AG09309 (cell line): ENCODE measurements around the gene ABHD4.
"Not testable (repeated sequence)": the region's sequence is repeated elsewhere in the genome, so short reads cannot be mapped to it uniquely, and the experiment has no call there.

Experiments
- DNase-seq: peaks from one replicate; pipeline ENCODE4 v3.0.0-alpha.2; 2010; ENCODE audit warnings: low read depth
- H3K4me3 ChIP-seq: 2 replicates; pipeline ENCODE4 v1.5.1; 2011; ENCODE audit warnings: mild to moderate bottlenecking, low read depth, low read length, moderate library complexity; ENCODE audit not compliant: control insufficient read depth
- TF ChIP-seq, protein P1 (sequence below): IDR thresholded peaks from 2 replicates; pipeline ENCODE4 v1.5.1; 2011; ENCODE audit warnings: mild to moderate bottlenecking, low read depth, low read length, inconsistent platforms; ENCODE audit not compliant: insufficient read depth, control insufficient read depth; ENCODE audit errors: missing control alignments

The ABHD4 gene

DNA sequence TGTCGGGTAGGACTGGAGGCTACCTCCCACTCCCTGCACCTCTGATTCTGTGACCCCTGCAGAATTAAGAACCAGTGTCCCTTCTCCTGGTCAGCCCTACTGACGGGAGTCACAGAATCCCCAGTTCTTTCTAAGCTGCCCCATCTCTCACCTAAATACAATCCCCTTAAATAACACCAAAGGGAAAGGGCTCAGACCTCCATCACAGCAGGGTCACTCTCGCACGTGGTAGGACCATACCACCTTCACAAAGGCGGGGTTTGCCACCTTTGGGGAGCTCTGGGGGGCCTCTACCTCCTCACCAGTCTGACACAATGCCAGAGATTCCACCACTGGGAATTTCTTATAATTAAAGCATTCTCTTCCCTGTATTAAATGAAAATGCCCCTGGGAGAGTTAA lies 44.7 kb upstream of the ABHD4 start:
- no peak overlapping the region for H3K4me3 ChIP-seq
- TF ChIP-seq, protein P1, sequence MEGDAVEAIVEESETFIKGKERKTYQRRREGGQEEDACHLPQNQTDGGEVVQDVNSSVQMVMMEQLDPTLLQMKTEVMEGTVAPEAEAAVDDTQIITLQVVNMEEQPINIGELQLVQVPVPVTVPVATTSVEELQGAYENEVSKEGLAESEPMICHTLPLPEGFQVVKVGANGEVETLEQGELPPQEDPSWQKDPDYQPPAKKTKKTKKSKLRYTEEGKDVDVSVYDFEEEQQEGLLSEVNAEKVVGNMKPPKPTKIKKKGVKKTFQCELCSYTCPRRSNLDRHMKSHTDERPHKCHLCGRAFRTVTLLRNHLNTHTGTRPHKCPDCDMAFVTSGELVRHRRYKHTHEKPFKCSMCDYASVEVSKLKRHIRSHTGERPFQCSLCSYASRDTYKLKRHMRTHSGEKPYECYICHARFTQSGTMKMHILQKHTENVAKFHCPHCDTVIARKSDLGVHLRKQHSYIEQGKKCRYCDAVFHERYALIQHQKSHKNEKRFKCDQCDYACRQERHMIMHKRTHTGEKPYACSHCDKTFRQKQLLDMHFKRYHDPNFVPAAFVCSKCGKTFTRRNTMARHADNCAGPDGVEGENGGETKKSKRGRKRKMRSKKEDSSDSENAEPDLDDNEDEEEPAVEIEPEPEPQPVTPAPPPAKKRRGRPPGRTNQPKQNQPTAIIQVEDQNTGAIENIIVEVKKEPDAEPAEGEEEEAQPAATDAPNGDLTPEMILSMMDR, result no peak
- DNase-seq, result no peak

DNA sequence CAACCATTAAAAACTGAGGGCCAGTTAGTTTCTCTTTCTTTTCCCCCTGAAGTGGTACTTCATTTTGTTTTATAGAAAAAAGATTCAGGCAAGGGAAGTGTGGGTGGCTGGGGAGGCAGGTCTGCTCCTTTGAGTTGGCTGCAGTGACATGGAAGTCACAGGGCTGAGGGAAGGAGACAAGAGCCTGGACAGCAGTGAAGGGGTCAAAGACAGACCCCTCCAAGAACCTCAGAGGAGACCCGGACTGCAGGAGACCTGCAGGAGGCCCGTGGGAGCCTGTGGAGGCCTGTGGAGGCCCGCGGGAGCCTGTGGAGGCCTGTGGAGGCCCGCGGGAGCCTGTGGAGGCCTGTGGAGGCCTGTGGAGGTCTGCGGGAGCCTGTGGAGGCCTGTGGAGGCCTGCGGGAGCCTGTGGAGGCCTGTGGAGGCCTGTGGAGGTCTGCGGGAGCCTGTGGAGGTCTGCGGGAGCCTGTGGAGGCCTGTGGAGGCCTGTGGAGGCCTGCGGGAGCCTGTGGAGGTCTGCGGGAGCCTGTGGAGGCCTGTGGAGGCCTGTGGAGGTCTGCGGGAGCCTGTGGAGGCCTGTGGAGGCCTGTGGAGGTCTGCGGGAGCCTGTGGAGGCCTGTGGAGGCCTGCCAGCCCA lies 44.1 kb upstream of the ABHD4 start:
- H3K4me3 ChIP-seq, DNase-seq: not testable (repeated sequence)

DNA sequence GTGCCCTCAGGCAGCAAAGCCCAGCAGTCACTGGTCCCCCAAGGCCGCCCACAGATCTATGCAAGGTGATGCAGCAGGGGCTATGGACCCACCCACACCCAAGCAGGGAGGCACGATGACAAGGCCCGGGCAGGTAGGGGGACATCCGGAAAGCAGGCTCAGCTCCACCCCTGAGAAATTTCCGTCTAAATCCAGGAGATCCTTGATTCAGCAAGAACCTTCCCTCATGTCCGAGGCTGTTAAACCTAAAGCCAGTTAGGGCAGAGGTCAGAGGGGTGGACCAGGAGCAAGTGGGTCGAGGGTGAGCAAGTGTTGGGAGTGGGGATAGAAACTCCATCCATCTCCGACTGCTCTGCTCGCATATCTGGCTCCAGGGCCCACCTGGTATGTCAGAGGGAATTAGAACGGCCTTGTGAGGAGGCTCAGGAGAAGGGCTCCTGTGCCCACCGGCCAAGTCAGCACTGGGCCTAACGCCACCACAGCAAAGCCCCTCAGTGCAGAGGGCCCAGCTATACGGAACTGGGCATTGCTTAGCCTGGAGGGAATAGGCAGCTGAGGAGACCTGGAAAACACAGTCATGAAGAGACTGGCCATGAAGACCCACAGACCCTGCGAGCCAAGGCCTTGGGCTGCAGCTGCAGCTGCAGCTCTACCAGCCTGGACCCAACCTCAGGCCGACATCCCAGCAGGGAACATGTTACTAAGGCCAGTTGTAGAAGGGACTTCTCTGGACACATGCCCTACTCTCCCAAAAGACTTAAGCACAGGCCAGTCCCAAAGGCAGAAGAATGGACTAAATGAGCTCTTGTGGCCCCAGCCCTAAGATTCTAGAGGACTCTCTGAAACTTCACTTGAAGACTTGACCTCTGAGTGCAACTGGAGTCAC lies 43.4 kb upstream of the ABHD4 start:
- no peak for DNase-seq
- TF ChIP-seq, protein P1, result no peak
- H3K4me3 ChIP-seq, result no peak overlapping the region

DNA sequence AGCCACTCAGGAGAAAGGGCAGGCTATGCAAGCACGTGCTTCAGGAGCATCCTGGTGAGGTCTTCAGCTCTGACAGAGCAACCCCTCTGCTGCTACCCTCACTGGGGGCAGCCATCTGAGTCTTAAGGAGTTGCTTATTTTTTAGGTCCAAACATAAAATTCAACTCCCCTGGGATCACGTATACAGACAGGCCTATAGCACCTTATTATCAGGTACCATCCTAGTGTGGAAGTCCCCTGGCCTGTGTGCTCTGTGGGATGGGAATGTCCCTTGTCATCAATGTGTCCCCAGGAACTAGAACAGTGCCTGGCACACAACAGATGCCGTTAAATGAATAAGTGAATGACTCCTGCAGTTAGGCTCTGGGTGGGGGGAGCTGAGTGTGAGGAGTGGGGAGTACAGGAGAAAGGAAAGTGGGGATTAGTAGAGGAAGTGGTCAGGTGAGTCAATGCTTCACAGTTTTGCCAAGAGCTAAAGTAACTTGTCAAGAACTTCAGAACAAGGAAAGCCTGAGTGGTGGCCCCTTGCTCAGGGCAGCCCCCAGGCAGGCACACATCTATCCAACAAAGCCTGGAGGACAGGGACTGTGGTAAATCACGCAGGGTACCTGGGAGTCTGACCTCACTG lies 42.6 kb upstream of the ABHD4 start:
- DNase-seq, result no peak
- TF ChIP-seq, protein P1, result no peak
- H3K4me3 ChIP-seq, result no peak overlapping the region

DNA sequence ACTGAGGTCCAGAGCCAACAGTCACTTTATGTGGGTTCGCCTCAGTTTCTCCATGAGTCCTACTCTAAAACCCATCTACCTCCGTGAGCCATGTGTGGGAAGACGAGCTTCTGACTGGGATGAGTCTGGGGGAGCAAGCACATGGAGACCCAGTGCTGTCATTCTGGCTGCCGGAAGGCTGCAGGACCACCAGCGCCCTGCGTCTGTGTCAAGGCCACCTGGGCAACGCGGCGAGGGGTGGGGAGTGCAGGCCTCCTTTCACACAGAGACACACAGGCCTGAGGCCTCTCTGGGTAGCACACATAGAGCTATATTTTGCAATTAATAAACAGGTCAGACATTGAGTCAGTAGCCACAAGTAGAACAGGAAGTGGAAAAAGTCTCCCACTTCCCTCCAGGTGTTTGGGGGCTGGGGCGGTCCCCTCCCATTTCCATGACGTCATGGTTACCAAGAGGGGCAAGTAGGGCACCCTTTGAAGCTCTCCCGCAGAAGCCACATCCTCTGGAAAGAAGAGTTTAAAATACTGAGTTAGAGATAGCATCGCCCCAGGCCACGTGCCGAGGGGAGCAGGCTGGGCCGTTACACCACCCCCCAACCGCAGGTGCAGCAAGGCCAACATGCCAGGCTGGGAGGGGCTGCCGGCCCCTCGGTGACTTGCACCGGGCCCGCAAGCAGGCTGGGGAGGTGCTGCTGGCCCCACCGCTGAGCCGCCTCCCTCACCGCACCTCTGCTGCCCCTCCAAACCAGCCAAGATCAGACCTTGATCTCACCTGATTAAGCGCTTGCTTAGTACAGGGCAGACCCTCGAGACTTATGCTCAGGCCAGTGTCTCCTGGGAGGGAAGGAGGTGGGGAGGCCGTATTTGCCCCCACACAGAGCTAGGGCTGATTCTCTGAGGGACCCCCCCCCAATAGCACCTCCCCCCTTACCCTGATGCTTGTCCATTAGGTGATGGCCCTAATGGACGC lies 41.8 kb upstream of the ABHD4 start:
- DNase-seq, result no peak
- H3K4me3 ChIP-seq, result no peak overlapping the region; the same call in 1 of the 2 replicates
- TF ChIP-seq, protein P1, result no peak

DNA sequence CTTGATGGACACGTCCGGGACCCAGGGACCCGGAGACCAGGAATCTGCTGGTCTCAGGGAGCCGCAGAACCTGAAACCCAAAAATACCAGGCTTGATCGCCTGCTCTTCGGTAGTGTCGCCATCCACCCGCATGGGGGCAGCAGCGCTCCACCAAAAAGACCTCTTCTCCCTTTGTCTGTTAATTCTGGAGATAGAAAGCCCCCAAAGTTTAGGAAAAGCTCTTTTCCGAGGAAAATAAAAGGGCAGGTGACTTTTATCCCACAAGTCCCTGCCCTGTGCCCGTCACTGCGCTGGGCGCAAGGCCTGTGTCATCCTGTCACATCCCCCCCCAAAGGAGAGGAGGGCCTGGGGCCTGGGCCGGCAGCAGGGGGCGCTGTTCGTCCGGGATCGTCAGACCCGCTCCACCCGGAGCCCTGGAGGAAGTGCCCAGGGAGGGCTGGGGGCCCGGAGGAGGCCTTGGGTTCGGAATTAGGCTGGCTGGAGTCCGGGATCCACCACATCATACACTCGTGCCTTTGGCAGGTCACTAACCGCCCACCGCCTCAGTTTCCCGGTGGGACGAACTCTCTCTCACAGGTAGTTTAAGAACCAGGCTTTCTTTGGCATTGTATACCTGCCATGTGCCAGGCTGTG lies 41.0 kb upstream of the ABHD4 start:
- TF ChIP-seq, protein P1, result peak; percentile 92
- no peak for DNase-seq
- H3K4me3 ChIP-seq, result peak overlapping the region; percentile 40
